ELF-1 (cell line): Measurements from ENCODE around the gene ATPAF2.
A peak's percentile ranks its signal among the peaks of the same experiment; 100 is the strongest.

Experiments
- DNase-seq: peaks from one replicate; pipeline ENCODE4 v3.0.0-alpha.2; 2016; ENCODE audit warnings: low read depth, low spot score

ATPAF2 gene

GRCh38 chr17:17985555-17985954 is 53.4 kb downstream of the ATPAF2 start:
- DNase-seq = no peak

DNA sequence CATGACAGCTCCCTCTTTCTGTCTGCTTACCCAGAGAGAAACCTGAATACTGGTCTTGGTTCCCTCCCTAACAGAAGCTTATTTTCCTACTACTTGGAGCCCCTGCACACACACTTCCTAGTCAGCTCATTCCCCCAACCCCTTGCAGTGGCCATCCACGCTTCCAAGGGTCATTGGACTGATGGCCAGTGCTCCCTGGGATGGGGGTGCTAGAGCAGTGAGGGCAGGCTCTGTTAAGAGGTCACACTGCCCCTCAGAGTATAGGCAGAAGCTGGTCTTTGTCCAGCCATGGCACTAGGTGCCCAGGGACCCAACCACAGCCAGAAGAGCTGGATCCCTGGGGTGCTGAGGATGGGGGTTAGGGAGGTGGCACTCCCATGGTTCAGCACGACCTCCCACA is 53.8 kb downstream of the ATPAF2 start:
- no peak for DNase-seq

- DNase-seq = no peak
Observed at GRCh38 chr17:17983776-17984175, 55.2 kb downstream of the ATPAF2 start.

DNA sequence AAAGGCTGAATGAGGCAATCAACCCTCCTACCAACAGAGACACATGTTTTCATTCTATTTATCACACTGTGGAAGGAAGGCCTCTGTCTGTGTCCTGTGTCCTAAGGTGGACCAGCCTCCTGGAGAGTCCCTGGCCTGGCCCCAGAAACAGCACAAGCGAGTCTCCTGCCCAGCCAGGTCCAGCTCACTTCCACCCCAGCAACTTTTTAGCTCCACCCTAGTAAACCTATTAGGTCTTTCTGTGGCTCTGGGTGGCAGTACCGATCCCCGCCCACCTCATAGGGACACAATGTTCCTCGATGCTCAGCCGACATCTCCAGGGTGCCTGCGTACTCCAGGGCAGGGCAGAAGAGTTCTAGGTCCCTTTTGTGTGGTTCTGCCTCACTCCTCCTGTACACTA is 55.6 kb downstream of the ATPAF2 start:
- DNase-seq = no peak

GRCh38 chr17:17982801-17983200 is 56.2 kb downstream of the ATPAF2 start:
- no peak for DNase-seq

DNA sequence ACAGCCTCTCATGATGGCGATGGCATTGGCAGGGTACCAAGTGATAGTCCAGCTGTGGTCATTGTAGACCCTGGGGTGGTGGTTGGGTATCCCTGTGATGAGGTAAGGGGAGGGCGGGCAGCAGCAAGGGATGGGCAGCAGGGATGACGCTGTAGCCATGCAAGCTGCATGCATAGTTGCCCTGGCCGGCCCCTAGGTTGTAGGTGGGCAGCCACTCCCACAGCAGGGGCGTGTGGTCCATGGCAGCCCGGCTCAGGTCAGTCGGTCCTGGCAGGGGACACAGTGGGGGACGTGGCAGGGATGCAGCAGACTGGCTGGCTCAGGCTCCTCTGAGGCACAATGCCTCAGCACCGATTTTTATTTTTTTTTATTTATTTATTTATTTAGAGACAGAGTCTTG is 57.6 kb downstream of the ATPAF2 start:
- DNase-seq = no peak

DNA sequence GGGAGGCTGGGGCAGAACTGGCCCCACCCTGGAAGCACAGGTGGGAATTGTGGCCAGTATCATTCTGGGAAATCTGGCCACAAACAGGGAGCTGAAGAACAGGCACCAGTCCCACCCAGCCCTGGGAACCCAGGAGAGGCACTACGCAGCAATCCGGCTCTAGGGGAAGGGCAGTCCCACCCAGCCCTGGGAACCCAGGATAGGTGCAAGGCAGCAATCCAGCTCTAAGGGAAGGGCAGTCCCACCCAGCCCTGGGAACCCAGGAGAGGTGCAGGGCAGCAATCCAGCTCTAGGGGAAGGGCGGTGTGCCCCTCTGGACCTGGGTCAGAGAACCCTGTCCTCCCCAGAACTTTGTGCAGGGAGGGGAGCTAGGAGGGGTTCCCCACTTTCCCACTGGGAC is 59.2 kb downstream of the ATPAF2 start:
- DNase-seq = no peak

DNA sequence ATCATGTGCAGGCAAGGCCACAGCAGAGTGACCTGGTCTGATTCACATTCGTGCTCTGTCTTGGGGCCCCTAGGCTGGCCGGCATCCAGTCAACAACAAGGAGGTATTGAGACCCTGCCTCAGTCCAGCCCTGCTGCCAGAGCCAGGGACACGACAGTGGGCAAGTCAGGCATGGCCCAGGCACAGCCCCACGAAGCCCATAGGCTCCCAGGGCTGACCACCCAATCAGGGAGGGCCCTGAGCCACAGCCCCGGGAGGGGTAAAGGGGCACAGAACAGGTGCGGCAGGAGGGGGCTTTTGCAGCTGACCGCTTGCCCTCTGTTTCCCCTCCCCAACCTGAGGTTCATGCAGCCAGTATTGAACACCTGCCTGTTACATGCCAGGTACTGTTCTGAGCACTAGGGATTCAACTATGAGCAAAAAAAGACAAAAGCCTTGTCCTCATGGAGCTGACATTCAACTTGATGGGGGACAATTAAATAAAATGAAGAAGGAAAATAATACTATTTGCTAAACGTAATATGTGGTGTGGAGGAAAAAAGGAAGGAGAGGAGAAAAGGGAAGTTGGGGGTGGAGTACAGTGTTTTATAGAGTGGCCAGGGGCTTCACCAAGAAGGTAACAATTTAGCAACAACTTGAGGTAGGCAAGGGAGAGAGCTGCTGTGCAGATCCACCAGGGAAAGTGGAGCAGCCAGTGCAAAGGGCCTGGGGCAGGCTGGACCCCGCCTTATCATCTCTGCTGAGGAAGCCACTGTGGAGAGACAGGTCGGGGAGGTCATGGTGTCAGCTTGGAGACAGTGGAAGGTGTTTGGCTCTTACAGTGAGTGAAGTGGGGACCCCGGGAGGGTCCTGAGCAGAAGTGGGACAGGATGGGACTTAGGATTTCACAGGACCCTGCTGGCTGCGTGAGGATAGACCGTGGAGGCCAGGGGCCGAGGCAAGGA is 60.2 kb downstream of the ATPAF2 start:
- no peak for DNase-seq

DNA sequence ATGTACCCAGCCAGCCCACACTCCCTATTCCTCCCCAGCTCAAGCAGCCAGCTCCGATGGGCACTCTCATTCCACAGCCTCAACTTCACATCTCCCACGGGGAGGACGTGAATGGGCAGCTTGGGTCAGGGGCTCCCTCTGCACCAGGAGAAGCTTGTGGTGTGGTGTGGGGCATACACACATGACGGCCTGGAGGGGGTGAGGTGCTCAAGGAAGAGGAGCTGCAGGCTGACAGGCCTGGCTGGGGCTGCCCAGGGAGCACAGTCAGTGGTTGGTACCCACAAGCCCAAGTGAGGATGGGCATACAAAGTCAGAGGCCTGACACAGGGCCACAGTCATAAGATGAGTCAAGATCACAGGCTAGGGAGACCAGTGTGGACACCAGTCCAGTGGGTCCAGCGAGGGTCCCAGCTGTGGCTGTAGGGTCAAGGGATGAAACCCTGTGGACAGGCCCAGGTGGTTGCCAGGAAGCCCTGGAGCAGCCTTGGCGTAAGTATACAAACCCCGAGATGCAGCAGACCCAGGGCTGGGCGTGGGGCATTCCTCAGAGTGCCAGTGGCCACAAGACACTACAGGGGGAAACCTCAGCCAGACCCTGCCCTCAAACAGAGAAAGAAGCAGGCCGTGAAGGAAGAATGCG is 61.9 kb downstream of the ATPAF2 start:
- DNase-seq = no peak

- no peak for DNase-seq
Observed at GRCh38 chr17:17975436-17975835, 63.5 kb downstream of the ATPAF2 start.

- no peak for DNase-seq
Observed at GRCh38 chr17:17972952-17973254, 66.1 kb downstream of the ATPAF2 start.

- DNase-seq = peak; percentile 100
Observed at GRCh38 chr17:17972126-17972951, 66.6 kb downstream of the ATPAF2 start, which contains the start of the genes DRC3 and TOM1L2. Gene DRC3 (plus strand): TSS chr17:17972862. CDS start chr17:17977599, 4,737 bp downstream. Gene TOM1L2 (minus strand): TSS chr17:17972400. CDS start chr17:17972313, 87 bp downstream.

DNA sequence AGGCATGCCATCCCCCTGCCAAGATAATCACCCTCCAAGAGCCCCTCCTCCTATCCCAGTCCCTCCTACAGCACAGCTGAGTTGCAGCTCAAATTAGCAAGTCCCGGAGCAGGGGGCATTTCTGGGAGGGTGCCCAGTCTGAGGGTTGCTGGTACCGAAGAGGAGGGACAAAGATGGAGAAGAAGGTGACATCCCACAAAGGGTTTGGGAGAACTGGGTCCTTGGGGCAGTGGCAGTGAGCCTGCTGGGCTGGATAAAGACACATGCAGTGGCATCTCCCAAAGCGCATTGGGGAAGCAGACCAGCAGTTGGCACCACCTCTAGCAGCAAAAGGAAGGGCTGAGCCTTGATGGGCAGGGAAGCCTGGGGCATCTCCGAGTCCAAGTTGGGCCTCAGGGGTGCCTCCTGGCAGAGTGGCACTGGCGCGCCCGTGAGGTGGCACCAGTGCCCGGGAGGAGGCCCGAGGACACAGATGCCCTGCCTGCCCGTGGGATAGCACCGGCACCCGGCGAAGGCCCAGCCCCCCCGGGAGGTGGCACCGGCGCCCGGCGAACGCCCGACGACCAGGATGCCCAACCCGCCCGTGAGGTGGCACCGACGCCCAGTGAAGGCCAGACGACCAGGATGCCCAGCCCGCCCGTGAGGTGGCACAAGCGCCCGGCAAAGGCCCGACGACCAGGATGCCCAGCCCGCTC is 67.4 kb downstream of the ATPAF2 start:
- peak; percentile 32 for DNase-seq

GRCh38 chr17:17970699-17971430 is 68.1 kb downstream of the ATPAF2 start:
- no peak for DNase-seq
